GM12878 (cell line): ENCODE data around the gene RAB31. TPM values are rescaled to one million over a fixed set of nuclear protein-coding genes. Genes with fewer than 3 reads are reported as not detected.

Source experiments
- ATAC-seq: fragments of 200-7000 bp; cut with Tn5 transposase; 3 replicates; pipeline ENCODE4 v1.9.1; 2020; ENCODE audit warnings: mild to moderate bottlenecking, moderate library complexity
- BruUV-seq: library from RNA; stranded (reverse); fragments of 400-500 nt; replicated peaks from 2 replicates; lab custom pipeline; 2021; lab: Mats Ljungman, UMichigan
- CTCF ChIA-PET: fragments of 300-600 bp; sonication (Branson Sonifier 250); formaldehyde crosslinking; extraction: SDS; loops from one replicate; lab custom pipeline; 2021; ENCODE audit warnings: inconsistent platforms; lab: Yijun Ruan, JAX
- POLR2A ChIA-PET: fragments of 350-600 bp; formaldehyde crosslinking; extraction: SDS; loops from one replicate; lab custom pipeline; 2021; ENCODE audit warnings: inconsistent platforms; lab: Charles Lee
- RAD21 ChIA-PET: fragments of 300-600 bp; sonication (Branson Sonifier 250); formaldehyde crosslinking; loops from one replicate; lab custom pipeline; 2023; ENCODE audit warnings: antibody characterized with exemption; ENCODE audit not compliant: unreplicated experiment; lab: Charles Lee
- SMC1A ChIA-PET: fragments of 300-600 bp; sonication (Branson Sonifier 250); formaldehyde crosslinking; loops from one replicate; lab custom pipeline; 2023; ENCODE audit not compliant: unreplicated experiment, uncharacterized antibody; lab: Charles Lee
- DNase-seq: peaks from one replicate; pipeline ENCODE4 v3.0.0-alpha.2; 2011; ENCODE audit warnings: low read depth, low spot score
- FAIRE-seq: peaks from 3 replicates; lab custom pipeline; 2011; peaks lifted over from hg19 to GRCh38; lab: Jason Lieb, UNC
- H2AFZ ChIP-seq: 2 replicates; pipeline ENCODE4 v1.6.0; 2011; ENCODE audit warnings: low read depth, low read length, control low read depth; ENCODE audit not compliant: control insufficient read depth
- H3K27ac ChIP-seq: 2 replicates; pipeline ENCODE4 v1.5.1; 2011; ENCODE audit warnings: control low read depth; ENCODE audit not compliant: control insufficient read depth, insufficient read depth
- H3K27me3 ChIP-seq, 2 experiments: replicated peaks in 1 of 2; 2 replicates each; pipeline versions ENCODE4 v1.6.0 to v1.6.1; 2011; ENCODE audit warnings: low read length in 1 of 2; ENCODE audit not compliant: control insufficient read depth in 2 of 2, insufficient read depth in 2 of 2
- H3K36me3 ChIP-seq, 2 experiments: 2 replicates each; pipeline ENCODE4 v1.5.1; 2011; ENCODE audit warnings: low read length in 1 of 2; ENCODE audit not compliant: control insufficient read depth in 2 of 2, insufficient read depth in 2 of 2
- H3K4me1 ChIP-seq: 2 replicates; pipeline ENCODE4 v1.6.1; 2011; ENCODE audit warnings: mild to moderate bottlenecking, low read length, moderate library complexity, mixed read lengths; ENCODE audit not compliant: control insufficient read depth, insufficient read depth
- H3K4me2 ChIP-seq: 2 replicates; pipeline ENCODE4 v1.6.0; 2011; ENCODE audit warnings: control low read depth; ENCODE audit not compliant: control insufficient read depth, insufficient read depth
- H3K4me3 ChIP-seq: fragments of 200-600 bp; sonication (generic); 2 replicates; pipeline ENCODE4 v1.5.1; 2016
- H3K79me2 ChIP-seq: 2 replicates; pipeline ENCODE4 v1.6.0; 2011; ENCODE audit warnings: low read length; ENCODE audit not compliant: control insufficient read depth, insufficient read depth
- H3K9ac ChIP-seq: 2 replicates; pipeline ENCODE4 v1.8.0; 2011; ENCODE audit warnings: low read length, control low read depth, mixed read lengths; ENCODE audit not compliant: control insufficient read depth, insufficient read depth
- H3K9me3 ChIP-seq: replicated peaks from 3 replicates; pipeline ENCODE4 v1.5.1; 2011; ENCODE audit warnings: mild to moderate bottlenecking, low read length; ENCODE audit not compliant: control insufficient read depth, insufficient read depth
- H4K20me1 ChIP-seq: 2 replicates; pipeline ENCODE4 v1.6.0; 2011; ENCODE audit not compliant: control insufficient read depth, insufficient read depth
- CTCF ChIP-seq, 3 experiments: IDR thresholded peaks in 2 of 3; conservative IDR thresholded peaks in 1 of 3; 2 replicates each; pipeline ENCODE4 v1.5.1; 2011; ENCODE audit warnings: low read depth in 3 of 3, low read length in 3 of 3, mild to moderate bottlenecking in 3 of 3, control low read depth in 2 of 3, moderate library complexity in 2 of 3, inconsistent platforms in 1 of 3, mixed read lengths in 1 of 3; ENCODE audit not compliant: control insufficient read depth in 2 of 3, insufficient read depth in 1 of 3; ENCODE audit errors: extremely low read depth in 1 of 3
- CUX1 ChIP-seq: IDR thresholded peaks from 2 replicates; pipeline ENCODE4 v1.6.1; 2012; ENCODE audit warnings: improper control_type of control experiment, low read depth, low read length; ENCODE audit not compliant: insufficient replicate concordance
- EP300 ChIP-seq, 2 experiments: fragments of 150-350 bp in 1 of 2; IDR thresholded peaks; 2 replicates each; pipeline ENCODE4 v1.6.1; 2011 to 2012; ENCODE audit warnings: low read depth in 2 of 2, low read length in 2 of 2, borderline replicate concordance in 1 of 2, improper control_type of control experiment in 1 of 2, inconsistent platforms in 1 of 2; ENCODE audit not compliant: control insufficient read depth in 1 of 2
- ETV6 ChIP-seq, 2 experiments: fragments of 450-650 bp in 1 of 2; IDR thresholded peaks in 1 of 2; conservative IDR thresholded peaks in 1 of 2; 2 replicates each; pipeline ENCODE4 v1.6.1; 2014; ENCODE audit warnings: antibody characterized with exemption in 1 of 2, borderline replicate concordance in 1 of 2, low read depth in 1 of 2, mild to moderate bottlenecking in 1 of 2, moderate library complexity in 1 of 2
- SMAD5 ChIP-seq: IDR thresholded peaks from 2 replicates; pipeline ENCODE4 v1.6.1; 2016; ENCODE audit warnings: antibody characterized with exemption, low read depth
- WGBS: methylation state at CpG from one replicate; pipeline ENCODE4 v1.1.6; 2016; ENCODE audit warnings: low lambda C conversion rate; ENCODE audit not compliant: insufficient replicate concordance, insufficient coverage; ENCODE audit errors: missing lambda C conversion rate; 5-methylcytosine and 5-hydroxymethylcytosine counted together
- in situ Hi-C: fragments of 300-500 bp; cut with MboI; formaldehyde crosslinking; loops from 9 replicates; pipeline ENCODE4 v1.14.3; 2018; ENCODE audit warnings: mixed read lengths
- intact Hi-C: fragments of 100-400 bp; cut with micrococcal nuclease; formaldehyde crosslinking; loops from one replicate; pipeline ENCODE4 v1.14.2; 2022; ENCODE audit not compliant: unreplicated experiment
- polyA plus RNA-seq, 11 experiments: library from polyadenylated mRNA; depleted of rRNA in 4 of 11; unstranded in 6 of 11; stranded (reverse) in 5 of 11; fragments of >200 nt; fragmentation: Nextera tagmentation in 4 of 11; fragmentation: Illumina TruSeq in 1 of 11; extraction: Ambion mirVana in 4 of 11; extraction: Trizol in 1 of 11; gene quantifications; 1 replicate in 1 of 11; 2 replicates in 10 of 11; pipeline versions ENCODE4 v1.2.1 to v1.2.3, GENCODE V29; 2011 to 2016; ENCODE audit warnings: inconsistent platforms in 2 of 11, missing spikeins in 2 of 11, low read depth in 1 of 11
- total RNA-seq, 4 experiments: library from RNA; depleted of rRNA in 3 of 4; stranded (reverse); fragments of >200 nt in 3 of 4; fragmentation: Illumina TruSeq in 1 of 4; extraction: Trizol in 1 of 4; gene quantifications; 2 replicates each; pipeline versions ENCODE4 v1.2.1 to v1.2.3, GENCODE V29; 2013 to 2021

RAB31 gene
- total and polyA plus RNA-seq, 10 of the 15 experiments (the other 5 are each of a cell fraction or from before 2014, with no cell fraction given) = 0.80 to 23.3 (median 12.2) TPM

GRCh38 chr18:9696112-9696511 is 12.0 kb upstream of the RAB31 start (continued):
- TF ChIP-seq CUX1 (no peak), ETV6 (conservative IDR thresholded peaks at IDR 0.05 in 1 of 2, IDR thresholded peaks at IDR 0.05 in 1 of 2; ENCODE audit: borderline replicate concordance in 1 of 2, low read depth in 1 of 2) (no peak)
- TF ChIP-seq, all 136 proteins: peak for 0

GRCh38 chr18:9696701-9697100 is 11.4 kb upstream of the RAB31 start:
- no peak for DNase-seq
- Histone ChIP-seq H3K27ac (no peak overlapping the region), H3K4me3 (no peak overlapping the region), H3K36me3 (no peaks in the 10 kb centered on the region), H3K79me2 (no peaks in the 10 kb centered on the region), H3K9me3 (no peaks in the 10 kb centered on the region), H4K20me1 (no peaks in the 10 kb centered on the region), H3K9ac (no peak overlapping the region), H3K27me3 (no peaks in the 10 kb centered on the region; a peak in 1 of 4 replicates), H3K4me2 (no peak overlapping the region), H3K4me1 (peaks cover 6% of the 10 kb centered on the region), H2AFZ (no peak overlapping the region)
- ChIA-PET POLR2A (no interaction called here), SMC1A (no interaction called here), RAD21 (no interaction called here), CTCF (interaction anchor here (0.9 kb wide), 1 partner anchor 21 kb away, joined by 3 read pairs; no protein-coding TSS in a partner anchor)
- in situ Hi-C loops (no loop called here), intact Hi-C loops (no loop called here)
- no peak for TF ChIP-seq CTCF (IDR thresholded peaks at IDR 0.05 in 2 of 3, conservative IDR thresholded peaks at IDR 0.05 in 1 of 3; ENCODE audit: control insufficient read depth in 2 of 3, extremely low read depth in 1 of 3, insufficient read depth in 1 of 3, low read depth in 3 of 3, low read length in 3 of 3)
- no peak for TF ChIP-seq EP300 (IDR thresholded peaks at IDR 0.05; ENCODE audit: borderline replicate concordance in 1 of 2, control insufficient read depth in 1 of 2, low read depth in 2 of 2, low read length in 2 of 2)
- no peak for TF ChIP-seq SMAD5
- no peak for FAIRE-seq
- ATAC-seq = no peak
- no TSS peak for BruUV-seq
- 41% methylated on average over 1 of the region's 1 CpG for whole genome bisulfite sequencing
